NCI-H526 treated with DMSO at 0.1 percent for 48 hours (cell line): Measurements from ENCODE around the gene CC2D1B.

Source experiments
- DNase-seq: peaks from one replicate; lab custom pipeline; 2025; lab: John Stamatoyannopoulos, UW

CC2D1B gene

DNA sequence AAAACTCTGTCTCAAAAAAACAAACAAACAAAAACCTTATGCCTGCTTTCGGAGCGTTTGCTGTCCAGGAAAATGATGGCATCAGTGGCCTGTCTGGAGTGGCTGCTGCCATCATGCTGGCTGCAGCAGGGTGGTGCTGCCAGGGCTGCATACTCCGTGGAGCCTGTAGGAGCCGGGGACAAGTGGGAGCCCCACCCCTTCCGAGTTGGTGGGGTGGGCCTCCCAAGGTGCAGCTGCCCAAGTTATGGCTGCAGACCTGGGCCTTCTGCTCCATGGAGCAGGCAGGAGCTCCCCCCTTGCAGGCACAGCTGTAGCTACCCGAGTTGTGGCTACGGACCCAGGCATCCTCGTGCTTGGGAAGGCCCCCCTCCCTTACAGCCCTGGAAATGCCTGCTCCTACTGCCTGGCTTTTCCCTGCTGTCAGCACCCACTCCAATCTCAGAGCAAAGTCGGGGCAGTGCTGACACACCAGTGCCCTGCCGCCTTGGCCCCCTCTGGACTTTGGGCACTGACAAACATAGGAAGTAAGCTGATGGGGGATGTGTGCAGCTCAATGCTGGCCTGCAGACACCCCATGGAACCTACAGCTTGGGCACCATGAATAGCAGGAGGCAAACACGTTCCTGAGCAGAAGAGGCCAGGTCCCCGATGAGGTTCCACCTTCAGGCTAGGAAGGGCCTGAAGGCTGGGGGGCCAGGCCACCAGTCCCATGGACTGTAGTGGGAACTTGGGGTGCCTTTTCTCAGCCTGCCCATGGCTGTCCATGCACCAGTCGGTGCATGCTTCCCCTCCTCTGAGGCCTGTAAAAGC, 60.4 kb downstream of the CC2D1B start:
- no peak for DNase-seq
